Chondrocyte (in vitro differentiated cells): ENCODE data around the gene CNOT3. TPM values are rescaled to one million over a fixed set of nuclear protein-coding genes. Genes with fewer than 3 reads are reported as not detected.
"Not testable (repeated sequence)": the region's sequence is repeated elsewhere in the genome, so short reads cannot be mapped to it uniquely, and the experiment has no call there.

ENCODE experiments used
- DNase-seq: peaks from one replicate; pipeline ENCODE4 v3.0.0; 2021; ENCODE audit warnings: mixed read lengths, low spot score
- H3K27ac Mint-ChIP-seq: one replicate; pipeline ENCODE4 v1.8.0; 2021; ENCODE audit warnings: mild to moderate bottlenecking, moderate library complexity, mixed read lengths; ENCODE audit not compliant: unreplicated experiment
- H3K27me3 Mint-ChIP-seq: 2 replicates; pipeline ENCODE4 v1.8.0; 2021; ENCODE audit warnings: low read depth, mixed read lengths
- H3K36me3 Mint-ChIP-seq: 2 replicates; pipeline ENCODE4 v1.8.0; 2021; ENCODE audit warnings: low read depth, mixed read lengths
- H3K4me1 Mint-ChIP-seq: 2 replicates; pipeline ENCODE4 v1.8.0; 2021; ENCODE audit warnings: low read depth, mild to moderate bottlenecking, mixed read lengths
- H3K4me3 Mint-ChIP-seq: one replicate; pipeline ENCODE4 v1.8.0; 2021; ENCODE audit warnings: mild to moderate bottlenecking, moderate library complexity, mixed read lengths; ENCODE audit not compliant: unreplicated experiment
- H3K9me3 Mint-ChIP-seq: 2 replicates; pipeline ENCODE4 v1.8.0; 2021; ENCODE audit warnings: low read depth, mixed read lengths
- total RNA-seq: library from RNA; stranded (reverse); gene quantifications from 3 replicates; pipeline ENCODE4 v1.2.1, GENCODE V29; 2021
- TF ChIP-seq, protein P1 (sequence below): fragments of 200-600 bp; sonication (generic); IDR thresholded peaks from 2 replicates; pipeline ENCODE4 v1.5.0; 2021; ENCODE audit warnings: antibody characterized with exemption, mild to moderate bottlenecking, moderate library complexity

Gene CNOT3
- total RNA-seq, 1 donor from 2014 or later: 33.7 TPM

- DNase-seq: peak; percentile 37
- H3K27ac Mint-ChIP-seq: peak overlapping the region; percentile 1
- no peaks in the 10 kb centered on the region for H3K9me3 Mint-ChIP-seq
- H3K4me3 Mint-ChIP-seq: peak overlapping the region; percentile 58
- peaks cover 5% of the 10 kb centered on the region for H3K27me3 Mint-ChIP-seq
- no peaks in the 10 kb centered on the region for H3K36me3 Mint-ChIP-seq
- TF ChIP-seq, protein P1, sequence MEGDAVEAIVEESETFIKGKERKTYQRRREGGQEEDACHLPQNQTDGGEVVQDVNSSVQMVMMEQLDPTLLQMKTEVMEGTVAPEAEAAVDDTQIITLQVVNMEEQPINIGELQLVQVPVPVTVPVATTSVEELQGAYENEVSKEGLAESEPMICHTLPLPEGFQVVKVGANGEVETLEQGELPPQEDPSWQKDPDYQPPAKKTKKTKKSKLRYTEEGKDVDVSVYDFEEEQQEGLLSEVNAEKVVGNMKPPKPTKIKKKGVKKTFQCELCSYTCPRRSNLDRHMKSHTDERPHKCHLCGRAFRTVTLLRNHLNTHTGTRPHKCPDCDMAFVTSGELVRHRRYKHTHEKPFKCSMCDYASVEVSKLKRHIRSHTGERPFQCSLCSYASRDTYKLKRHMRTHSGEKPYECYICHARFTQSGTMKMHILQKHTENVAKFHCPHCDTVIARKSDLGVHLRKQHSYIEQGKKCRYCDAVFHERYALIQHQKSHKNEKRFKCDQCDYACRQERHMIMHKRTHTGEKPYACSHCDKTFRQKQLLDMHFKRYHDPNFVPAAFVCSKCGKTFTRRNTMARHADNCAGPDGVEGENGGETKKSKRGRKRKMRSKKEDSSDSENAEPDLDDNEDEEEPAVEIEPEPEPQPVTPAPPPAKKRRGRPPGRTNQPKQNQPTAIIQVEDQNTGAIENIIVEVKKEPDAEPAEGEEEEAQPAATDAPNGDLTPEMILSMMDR: peak; percentile 32
- H3K4me1 Mint-ChIP-seq: peaks cover 9% of the 10 kb centered on the region
These were observed 40.9 kb upstream of the CNOT3 start for GRCh38 chr19:54096617-54097106.

DNA sequence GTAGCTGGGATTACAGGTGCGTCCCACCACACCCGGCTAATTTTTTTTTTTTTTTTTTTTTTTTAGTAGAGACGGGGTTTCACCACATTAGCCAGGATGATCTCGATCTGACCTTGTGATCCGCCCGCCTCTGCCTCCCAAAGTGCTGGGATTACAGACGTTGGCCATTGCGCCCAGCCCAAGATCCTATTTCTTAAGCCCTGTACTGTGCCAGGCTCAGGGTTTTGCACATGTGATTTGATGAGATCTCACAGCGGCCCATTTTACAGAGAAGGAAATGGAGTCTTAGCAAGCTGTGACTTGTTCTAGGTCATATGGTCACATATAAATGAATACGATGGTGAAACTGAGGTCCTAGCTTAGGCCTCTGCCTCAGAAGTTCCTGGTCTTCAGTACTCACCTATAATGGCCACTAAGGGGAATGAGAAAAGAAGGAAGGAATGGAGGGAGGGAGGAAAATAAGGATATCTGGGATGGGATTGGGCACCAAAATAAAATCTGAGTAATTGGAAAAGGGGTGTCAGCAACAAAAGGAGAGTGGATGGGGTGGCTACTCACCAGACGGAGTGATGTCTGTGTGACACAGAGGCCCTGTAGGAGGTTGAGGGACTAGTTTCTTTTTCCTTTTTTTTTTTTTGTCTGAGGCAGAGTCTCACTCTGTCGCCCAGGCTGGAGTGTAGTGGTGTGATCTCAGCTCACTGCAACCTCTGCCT, 38.2 kb upstream of the CNOT3 start:
- Mint-ChIP-seq H3K36me3 (no peaks in the 10 kb centered on the region), H3K9me3 (no peaks in the 10 kb centered on the region), H3K4me1 (peaks cover 20% of the 10 kb centered on the region), H3K27me3 (peaks cover 2% of the 10 kb centered on the region), H3K4me3 (no peak overlapping the region), H3K27ac (no peak overlapping the region)
- TF ChIP-seq, protein P1: no peak
- peak; percentile 26 for DNase-seq

- DNase-seq: peak; percentile 2
- H3K27ac Mint-ChIP-seq, H3K9me3 Mint-ChIP-seq, H3K4me3 Mint-ChIP-seq, H3K36me3 Mint-ChIP-seq, H3K27me3 Mint-ChIP-seq: not testable (repeated sequence)
- peaks cover 20% of the 10 kb centered on the region for H3K4me1 Mint-ChIP-seq
These were observed 37.7 kb upstream of the CNOT3 start for GRCh38 chr19:54099903-54100255.

DNA sequence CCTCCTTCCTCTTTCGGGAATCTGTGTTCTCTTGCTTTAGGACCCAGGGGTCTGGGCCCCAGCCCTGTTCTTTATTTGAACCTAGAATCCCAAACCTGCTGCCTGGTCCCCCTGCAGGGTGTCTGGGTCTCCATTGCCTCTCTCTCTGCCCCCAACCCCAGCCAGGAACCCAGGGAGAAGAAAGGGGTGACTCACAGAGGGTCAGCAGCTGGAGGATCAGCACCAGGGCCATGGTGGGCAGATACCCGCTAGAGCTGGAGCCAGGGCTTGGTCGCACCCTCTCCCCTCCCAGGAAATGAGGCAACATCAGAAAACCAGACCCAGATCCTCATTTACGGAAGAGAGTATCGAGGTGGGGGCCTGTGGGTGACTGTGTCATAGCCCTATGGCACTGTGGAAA, 37.0 kb upstream of the CNOT3 start, which contains the start of gene OSCAR:
Gene OSCAR (minus strand): TSS at position 243 of the 400 bp plus-strand sequence. CDS start 11 bp downstream, at position 232.
- no peaks in the 10 kb centered on the region for H3K9me3 Mint-ChIP-seq
- H3K27me3 Mint-ChIP-seq: peaks cover 2% of the 10 kb centered on the region
- peak; percentile 37 for DNase-seq
- H3K4me1 Mint-ChIP-seq: peaks cover 20% of the 10 kb centered on the region
- TF ChIP-seq, protein P1: no peak
- no peaks in the 10 kb centered on the region for H3K36me3 Mint-ChIP-seq
- H3K4me3 Mint-ChIP-seq: peak within 1 kb of the TSS; percentile 9
- H3K27ac Mint-ChIP-seq: no peak within 1 kb of the TSS

DNA sequence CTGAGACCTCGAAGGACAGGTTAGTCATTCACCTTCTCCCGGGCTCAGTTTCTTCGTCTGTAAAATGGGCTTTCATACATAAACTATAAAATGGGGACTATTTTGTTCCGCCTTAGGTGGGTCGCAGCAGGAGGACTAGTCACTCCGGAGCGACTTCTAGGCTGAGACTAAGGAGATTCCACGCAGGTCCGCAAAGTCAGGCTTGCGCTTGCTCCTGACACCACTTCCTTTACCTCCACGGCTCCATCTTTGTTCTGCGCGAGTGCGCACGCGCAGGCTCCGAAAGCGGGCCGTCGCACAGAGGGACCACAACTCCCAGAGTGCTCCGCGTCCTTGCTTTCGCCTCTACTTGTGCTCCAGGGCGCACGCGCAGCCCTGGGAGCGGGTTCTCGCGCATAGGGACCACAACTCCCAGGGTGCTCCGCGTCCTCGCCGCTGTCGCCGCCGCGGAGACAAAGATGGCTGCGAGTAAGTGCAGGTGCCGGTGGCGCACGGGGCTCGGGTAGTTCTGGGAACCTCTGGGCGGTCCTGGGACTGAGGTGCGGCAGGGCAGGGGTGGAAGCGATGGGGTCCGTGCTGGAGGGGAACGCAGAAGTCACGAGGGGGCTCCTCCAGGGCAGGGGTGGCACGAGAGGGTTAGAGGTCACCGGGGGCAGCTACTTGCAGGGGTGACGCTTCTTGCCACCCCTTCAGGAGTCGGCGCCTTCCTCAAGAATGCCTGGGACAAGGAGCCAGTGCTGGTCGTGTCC, 35.0 kb upstream of the CNOT3 start, which contains the start of gene NDUFA3:
Gene NDUFA3 (plus strand): TSS at position 435 of the 749 bp plus-strand sequence. CDS start 24 bp downstream, at position 459.
- Mint-ChIP-seq H3K4me1 (peaks cover 11% of the 10 kb centered on the region), H3K4me3 (peak within 1 kb of the TSS; percentile 97), H3K36me3 (peaks cover 9% of the 10 kb centered on the region), H3K9me3 (no peaks in the 10 kb centered on the region), H3K27me3 (no peaks in the 10 kb centered on the region), H3K27ac (peak within 1 kb of the TSS; percentile 89)
- TF ChIP-seq, protein P1: no peak
- DNase-seq: peak; percentile 99
